Measurements from ENCODE around the gene MTCL1.

DNA sequence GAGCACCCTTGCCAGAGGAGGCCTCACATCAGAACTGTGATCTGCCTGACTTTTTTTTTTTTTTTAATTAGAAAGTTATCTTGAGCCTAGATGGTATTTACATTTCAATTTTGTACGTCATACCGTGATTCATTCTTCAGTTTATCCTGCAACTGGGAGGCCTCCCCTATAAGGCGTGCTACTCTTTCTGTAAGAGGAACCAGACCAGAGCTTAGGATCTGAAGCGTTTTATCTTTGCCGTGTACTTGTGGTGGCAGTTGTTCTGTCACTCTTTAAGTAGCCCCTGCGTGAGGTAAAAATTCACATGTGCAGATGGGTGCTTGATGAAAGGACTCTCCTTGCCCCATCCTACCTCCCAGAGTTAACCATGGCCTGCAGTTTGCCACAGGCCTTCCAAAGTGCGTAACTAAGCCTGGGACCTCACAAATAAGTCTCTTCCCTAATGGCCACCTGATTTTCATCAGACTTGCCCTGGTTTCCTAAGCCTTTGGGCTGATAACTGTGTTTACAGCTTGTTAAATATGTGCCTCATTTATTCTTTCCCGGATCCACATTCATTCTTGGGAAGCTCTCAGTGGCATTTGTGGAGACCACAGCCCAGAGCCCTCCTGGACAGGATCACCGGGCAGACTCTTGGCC lies 96.0 kb downstream of the MTCL1 start:
- TF ChIP-seq, protein P1, sequence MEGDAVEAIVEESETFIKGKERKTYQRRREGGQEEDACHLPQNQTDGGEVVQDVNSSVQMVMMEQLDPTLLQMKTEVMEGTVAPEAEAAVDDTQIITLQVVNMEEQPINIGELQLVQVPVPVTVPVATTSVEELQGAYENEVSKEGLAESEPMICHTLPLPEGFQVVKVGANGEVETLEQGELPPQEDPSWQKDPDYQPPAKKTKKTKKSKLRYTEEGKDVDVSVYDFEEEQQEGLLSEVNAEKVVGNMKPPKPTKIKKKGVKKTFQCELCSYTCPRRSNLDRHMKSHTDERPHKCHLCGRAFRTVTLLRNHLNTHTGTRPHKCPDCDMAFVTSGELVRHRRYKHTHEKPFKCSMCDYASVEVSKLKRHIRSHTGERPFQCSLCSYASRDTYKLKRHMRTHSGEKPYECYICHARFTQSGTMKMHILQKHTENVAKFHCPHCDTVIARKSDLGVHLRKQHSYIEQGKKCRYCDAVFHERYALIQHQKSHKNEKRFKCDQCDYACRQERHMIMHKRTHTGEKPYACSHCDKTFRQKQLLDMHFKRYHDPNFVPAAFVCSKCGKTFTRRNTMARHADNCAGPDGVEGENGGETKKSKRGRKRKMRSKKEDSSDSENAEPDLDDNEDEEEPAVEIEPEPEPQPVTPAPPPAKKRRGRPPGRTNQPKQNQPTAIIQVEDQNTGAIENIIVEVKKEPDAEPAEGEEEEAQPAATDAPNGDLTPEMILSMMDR (conservative IDR thresholded peaks at IDR 0.05; ENCODE audit: low read depth, low read length): no peak
- TF ChIP-seq EZH2 (IDR thresholded peaks at IDR 0.05; ENCODE audit: borderline replicate concordance, low read depth, low read length, poor library complexity, severe bottlenecking): no peak

Data from A673 (cell line).